Esophagus mucosa (tissue), 1 donor: ENCODE measurements around the gene MTF2. TPM values are rescaled to one million over a fixed set of nuclear protein-coding genes. Genes with fewer than 3 reads are reported as not detected.
"Not testable (repeated sequence)": the region's sequence is repeated elsewhere in the genome, so short reads cannot be mapped to it uniquely, and the experiment has no call there.

ENCODE experiments used
- ATAC-seq: fragments of 200-7000 bp; cut with Tn5 transposase; one replicate; pipeline ENCODE4 v1.9.1; 2020
- total RNA-seq: library from RNA; stranded (reverse); gene quantifications from one replicate; pipeline ENCODE4 v1.2.4, GENCODE V29; 2023
- donor health status: DM: yes; HTN: yes; CAD: no.

Gene MTF2
- total RNA-seq, 1 donor from 2014 or later: 10.2 TPM

GRCh38 chr1:93143136-93143535, 64.1 kb downstream of the MTF2 start:
- ATAC-seq: peak; percentile 51

DNA sequence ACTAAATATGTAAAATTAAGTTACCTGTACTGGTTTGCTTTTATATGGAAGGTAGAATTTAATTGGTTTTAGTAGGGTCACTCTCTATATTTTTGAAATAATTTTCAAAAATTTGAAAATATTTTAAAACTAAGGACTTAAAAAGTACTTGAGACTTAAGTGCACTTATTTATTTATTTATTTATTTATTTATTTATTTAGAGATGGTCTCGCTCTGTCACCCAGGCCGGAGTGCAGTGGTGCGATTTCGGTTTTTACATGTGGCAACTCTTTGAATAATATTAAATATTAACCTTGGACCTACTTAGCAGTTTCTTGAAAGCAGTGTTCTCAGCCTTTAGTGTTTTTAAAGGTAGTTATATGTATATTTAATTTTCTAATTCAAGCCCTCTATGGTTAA, 64.7 kb downstream of the MTF2 start:
- ATAC-seq: no peak

GRCh38 chr1:93148001-93148400, 68.9 kb downstream of the MTF2 start:
- ATAC-seq: no peak

GRCh38 chr1:93150729-93151128, 71.6 kb downstream of the MTF2 start:
- no peak for ATAC-seq

DNA sequence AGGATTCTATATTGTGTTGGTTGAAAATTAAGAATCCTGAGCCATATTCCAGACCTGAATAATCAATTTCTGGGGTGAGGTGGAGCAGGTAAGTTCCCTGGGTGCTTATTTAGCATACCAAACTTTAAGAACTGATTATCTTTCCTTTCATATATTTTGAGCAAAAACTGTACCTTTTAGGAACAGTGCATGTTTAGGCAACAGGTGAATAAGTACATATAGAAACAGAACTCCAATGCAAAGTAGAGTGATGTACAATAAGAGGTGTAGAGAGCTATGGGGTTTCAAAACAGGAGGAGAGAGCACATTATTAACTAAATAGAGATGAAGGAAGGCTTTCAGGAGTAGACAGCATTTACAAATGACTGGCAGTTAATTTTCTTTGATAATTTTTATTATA, 72.4 kb downstream of the MTF2 start:
- no peak for ATAC-seq

DNA sequence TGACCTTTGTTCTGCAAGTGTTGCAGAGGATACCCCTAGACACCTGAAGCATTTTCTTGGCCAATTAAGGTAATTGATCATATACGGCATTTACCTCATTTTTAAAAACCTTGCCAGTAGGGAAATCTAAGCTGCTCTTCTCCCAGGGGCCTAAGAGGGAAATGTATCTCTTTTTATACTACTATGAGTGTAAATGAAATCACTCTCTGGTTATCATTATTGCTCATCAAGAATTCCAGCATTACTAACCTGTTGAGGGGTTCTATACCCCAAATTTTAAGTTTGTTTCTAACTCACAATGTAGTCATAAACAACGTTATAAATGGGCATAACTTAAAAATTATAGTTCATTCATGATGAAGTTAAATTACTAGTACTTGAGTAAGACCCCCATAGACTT, 73.8 kb downstream of the MTF2 start:
- ATAC-seq: no peak

GRCh38 chr1:93154898-93155297, 75.8 kb downstream of the MTF2 start:
- no peak for ATAC-seq

DNA sequence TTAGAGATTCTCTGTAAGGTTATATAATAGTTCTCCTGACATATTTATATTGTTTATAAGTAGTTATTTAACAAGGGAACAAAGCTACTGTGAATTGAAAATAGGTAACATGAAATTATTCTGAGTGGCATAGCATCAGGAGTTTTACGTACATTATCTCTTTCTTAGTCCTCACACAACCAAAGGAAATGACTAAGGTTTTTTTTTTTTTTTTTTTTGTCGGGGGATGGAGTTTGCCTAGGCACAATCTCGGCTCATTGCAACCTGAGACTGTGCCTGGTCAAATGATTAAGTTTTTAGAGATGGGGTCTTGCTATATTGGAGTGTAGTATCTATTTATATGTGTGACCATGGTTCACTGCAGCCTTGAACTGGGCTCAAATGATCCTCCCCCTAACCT, 76.3 kb downstream of the MTF2 start:
- no peak for ATAC-seq

DNA sequence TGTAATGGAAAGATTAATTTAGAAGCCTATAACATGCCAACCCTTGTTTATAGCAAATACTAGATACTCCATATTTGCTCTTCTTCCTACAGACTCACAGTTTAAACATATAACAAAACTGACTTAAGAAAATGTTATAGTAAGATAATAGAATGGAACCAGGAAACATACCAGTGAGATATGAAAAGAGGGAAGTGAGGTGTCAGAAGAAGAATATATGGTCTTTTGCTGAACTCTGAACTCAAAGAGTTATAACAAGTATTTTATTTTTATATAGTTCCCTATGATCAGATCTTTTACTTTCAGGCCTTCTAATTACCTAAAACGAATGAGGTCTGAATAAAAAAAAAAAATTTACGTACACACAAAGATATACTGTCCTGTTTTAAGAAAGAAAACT, 80.3 kb downstream of the MTF2 start:
- no peak for ATAC-seq

- ATAC-seq: not testable (repeated sequence)
Measured at GRCh38 chr1:93163314-93163713, 84.2 kb downstream of the MTF2 start.

GRCh38 chr1:93164816-93165215, 85.7 kb downstream of the MTF2 start:
- no peak for ATAC-seq

GRCh38 chr1:93165895-93166294, 86.8 kb downstream of the MTF2 start:
- not testable (repeated sequence) for ATAC-seq

DNA sequence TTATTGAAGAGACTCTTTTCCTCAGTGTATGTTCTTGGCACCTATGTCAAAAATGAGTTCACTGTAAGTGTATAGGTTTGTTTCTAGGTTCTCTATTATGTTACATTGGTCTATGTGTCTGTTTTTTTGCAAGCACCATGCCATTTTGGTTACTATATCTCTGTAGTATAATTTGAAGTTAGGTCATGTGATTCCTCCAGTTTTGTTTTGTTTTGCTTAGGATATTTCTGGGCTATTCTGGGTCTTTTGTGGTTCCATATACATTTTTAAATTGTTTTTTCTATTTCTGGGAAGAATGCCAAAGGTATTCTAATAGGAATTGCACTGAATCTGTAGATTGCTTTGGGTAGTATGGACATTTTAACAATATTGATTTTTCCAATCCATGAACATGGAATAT, 87.9 kb downstream of the MTF2 start:
- ATAC-seq: no peak

GRCh38 chr1:93170141-93170678, 91.1 kb downstream of the MTF2 start:
- not testable (repeated sequence) for ATAC-seq

- no peak for ATAC-seq
Measured at GRCh38 chr1:93171549-93172034, 92.5 kb downstream of the MTF2 start.

DNA sequence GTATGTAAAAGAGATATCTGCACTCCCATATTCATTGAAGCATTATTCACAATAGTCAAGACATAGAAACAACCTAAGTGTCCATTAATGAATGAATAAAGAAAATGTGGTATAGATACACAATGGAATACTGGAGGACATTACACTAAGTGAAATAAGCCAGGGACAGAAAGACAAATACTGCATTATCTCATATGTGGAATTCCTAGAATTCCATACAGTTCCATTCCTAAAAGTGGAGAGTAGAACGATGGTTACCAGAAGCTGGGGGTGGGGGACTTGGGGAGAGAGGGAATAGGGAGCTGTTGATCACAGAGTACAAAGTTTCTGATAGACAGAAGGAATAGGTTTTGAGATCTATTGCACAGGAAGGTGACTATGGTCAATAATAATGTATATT, 93.7 kb downstream of the MTF2 start:
- ATAC-seq: no peak

GRCh38 chr1:93174638-93175037, 95.6 kb downstream of the MTF2 start:
- ATAC-seq: not testable (repeated sequence)

DNA sequence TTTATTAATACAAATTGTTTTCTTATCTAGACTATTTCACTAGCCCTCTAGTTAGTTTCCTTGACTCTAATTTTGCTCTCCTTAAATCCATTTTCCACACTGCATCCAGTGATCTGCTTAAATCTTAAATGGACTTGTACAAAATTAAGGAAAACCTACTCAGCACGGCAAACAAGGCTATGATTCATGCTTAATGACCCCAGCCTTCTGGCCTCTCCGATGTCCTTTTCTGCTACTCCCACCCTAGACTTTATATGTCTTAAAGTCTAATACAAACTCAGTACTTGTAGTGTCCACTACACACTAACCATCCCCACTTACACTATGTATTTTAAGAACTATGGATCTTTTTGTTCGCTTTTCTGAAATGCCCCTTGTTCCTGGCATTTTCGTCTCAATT, 98.9 kb downstream of the MTF2 start:
- no peak for ATAC-seq

GRCh38 chr1:93178418-93178817, 99.3 kb downstream of the MTF2 start:
- ATAC-seq: no peak

DNA sequence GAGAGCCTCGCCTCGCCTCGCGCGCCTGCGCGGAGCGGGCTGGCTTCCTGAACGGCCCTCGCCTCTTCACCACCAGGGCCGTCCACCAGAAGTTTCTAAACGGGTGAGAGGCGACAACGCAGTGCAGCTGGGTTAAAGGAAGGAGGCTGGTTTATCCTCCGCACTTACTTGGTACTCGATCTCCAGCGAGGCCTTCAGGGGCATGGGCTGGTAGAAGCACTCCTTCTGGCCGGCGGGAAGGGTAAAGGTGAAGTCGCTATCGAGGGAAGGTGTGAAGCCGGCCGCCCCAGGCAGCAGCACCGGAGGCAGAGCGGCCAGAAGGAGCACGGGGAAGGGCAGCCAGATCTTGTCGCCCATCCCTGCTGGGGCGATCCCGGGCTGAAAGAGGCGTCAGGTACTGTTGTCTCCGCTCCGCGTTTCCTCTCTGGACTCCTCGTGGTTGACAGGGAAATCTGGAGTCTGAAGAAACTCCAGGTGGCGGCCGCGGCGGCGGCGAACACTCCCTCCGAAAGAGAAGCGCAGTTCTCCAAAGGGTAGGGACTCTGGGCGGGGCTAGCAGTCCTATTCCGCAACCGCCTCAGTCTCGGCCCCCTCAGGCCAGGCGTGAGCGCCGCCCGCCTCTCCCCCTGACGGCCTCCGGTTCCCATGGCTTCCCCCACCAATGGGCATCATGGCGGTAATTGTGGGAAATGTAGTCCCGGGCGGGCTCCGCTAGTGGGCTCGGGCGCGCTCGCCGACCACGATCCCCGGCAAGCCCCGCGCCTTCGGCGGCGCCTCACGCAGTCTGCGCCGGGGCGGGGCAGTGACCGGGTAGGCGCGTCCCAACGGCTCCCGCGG, 101.0 kb downstream of the MTF2 start, which contains the start of gene TMED5:
Gene TMED5, minus strand, starts transcription at position 528 of the 837 bp plus-strand sequence. Its CDS starts 171 bp downstream, at position 357.
- peak; percentile 98 for ATAC-seq

DNA sequence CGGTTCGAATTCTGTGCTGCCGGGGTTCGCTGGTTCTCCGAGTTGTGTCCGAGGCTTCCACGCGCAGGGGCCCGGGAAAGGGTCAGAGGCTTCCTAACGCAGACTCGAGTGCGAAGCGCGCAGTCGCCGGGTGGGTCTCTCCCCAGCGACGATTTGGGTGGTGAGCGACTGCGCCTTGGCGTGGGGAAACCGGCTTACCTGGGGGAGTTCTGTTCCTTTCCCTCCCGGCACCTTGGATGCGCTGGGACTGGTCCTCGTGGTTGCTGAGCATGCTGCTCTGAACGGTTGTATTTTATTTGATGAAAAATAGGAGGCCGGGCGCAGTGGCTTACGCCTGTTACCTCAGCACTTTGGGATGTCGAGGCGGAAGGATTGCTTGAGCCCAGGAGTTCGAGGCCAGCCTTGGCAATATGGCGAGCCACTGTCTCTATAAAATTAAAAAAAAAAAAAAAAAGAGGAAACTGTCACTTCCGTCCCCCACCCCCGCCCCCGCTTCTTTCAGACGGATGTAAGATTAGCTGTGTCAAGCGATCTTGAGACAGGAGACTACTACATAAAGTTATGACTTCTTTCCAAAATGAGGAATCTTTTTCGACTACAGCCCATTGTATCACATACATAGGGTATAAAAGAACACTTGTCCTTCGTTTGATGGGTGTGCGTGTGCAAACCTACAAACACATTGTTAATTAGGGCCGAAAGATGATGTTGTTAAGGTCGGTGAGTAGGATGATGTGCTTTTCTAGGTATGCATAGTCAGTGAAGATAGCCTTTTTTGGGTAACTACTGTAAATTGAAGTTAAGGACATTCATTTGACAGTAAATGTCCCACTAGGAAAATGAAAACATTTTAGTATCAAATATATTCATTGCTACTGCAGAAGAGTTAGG, 101.9 kb downstream of the MTF2 start, which contains the start of gene CCDC18:
Gene CCDC18, plus strand, starts transcription at position 2 of the 891 bp plus-strand sequence. CDS start 2,638 bp downstream, outside the sequence.
- peak; percentile 15 for ATAC-seq

DNA sequence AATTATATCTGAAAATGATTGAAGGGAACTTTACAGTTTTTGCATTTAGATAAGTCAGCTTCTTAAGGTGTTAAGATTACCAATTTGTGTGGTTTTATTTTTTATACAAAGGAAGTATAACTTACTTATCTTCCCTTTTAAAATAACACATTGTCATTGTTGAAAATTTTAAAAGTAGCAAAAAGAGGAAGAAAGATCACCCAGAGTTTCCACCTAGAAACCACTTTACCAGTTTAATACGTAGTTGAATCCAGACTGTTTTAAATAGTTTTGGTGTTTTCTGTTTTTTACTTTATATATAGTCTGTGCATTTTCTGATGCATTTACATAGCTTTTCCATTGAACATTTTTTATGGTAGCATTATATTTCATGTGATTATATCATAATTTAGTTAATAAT, 107.6 kb downstream of the MTF2 start:
- ATAC-seq: no peak
